Erythroblast (primary cell): ENCODE results near the gene S100A13.

Source experiments
- GATA1 ChIP-seq: IDR thresholded peaks from 2 replicates; pipeline ENCODE4 v1.6.1; 2011; ENCODE audit warnings: low read depth, mild to moderate bottlenecking, control low read depth, low read length, moderate library complexity
- POLR2A ChIP-seq: IDR thresholded peaks from 2 replicates; pipeline ENCODE4 v1.6.1; 2011; ENCODE audit warnings: mild to moderate bottlenecking, low read length

DNA sequence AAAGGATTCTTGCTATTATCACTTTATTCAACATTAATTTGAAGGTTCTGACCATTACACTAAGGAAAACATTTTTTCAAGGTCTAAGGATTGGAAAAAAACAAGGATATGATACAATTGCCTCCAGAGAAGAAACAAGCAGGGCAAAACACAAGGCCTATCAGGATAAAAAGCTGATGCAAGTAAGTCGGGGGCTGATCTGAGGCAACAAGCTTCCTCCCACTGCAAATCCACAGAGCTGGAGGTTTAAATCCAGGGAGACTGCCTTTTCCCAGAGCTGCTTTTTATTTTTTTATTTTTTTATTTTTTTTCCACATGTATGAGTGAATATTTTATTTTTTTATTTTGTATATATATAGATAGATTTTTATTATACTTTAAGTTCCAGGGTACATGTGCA lies 42.3 kb downstream of the S100A13 start:
- TF ChIP-seq POLR2A (no peak), GATA1 (no peak)
